Subcutaneous adipose tissue (tissue), 4 donors: Measurements from ENCODE around the gene TBCK. TPM values are rescaled to one million over a fixed set of nuclear protein-coding genes. Genes with fewer than 3 reads are reported as not detected.

Source experiments
- total RNA-seq, 4 donors: library from RNA; depleted of rRNA; stranded (reverse); fragments of >200 nt; gene quantifications; one replicate each; pipeline ENCODE4 v1.1.0, GENCODE V29; 2016
- TF ChIP-seq, protein P1 (sequence below): fragments of 450-650 bp; IDR thresholded peaks from one replicate; pipeline ENCODE4 v1.5.1; 2016; ENCODE audit warnings: low read depth, mild to moderate bottlenecking, control low read depth, antibody characterized with exemption, moderate library complexity

Gene TBCK
- total RNA-seq, 4 donors from 2014 or later = 32.2 to 59.2 (median 48.9) TPM

DNA sequence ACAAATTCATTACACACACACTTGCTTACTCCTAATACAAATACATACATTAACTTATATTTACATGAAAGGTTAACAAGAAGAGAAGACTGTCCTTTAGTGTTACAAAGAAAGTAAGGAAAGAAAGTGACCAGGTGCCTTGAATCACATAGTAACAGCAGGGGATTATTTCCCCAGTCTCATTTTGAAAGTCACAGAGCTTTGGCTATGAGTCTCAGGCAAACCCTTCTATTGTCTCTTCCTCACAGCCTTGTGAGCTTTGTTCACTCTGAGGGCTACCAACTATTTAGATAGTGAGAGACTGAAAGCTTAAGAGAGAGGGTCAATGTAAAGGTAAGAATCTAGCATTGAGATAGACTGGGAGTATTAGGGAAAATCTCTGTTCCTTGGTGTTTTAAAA, 259.1 kb downstream of the TBCK start:
- TF ChIP-seq, protein P1, sequence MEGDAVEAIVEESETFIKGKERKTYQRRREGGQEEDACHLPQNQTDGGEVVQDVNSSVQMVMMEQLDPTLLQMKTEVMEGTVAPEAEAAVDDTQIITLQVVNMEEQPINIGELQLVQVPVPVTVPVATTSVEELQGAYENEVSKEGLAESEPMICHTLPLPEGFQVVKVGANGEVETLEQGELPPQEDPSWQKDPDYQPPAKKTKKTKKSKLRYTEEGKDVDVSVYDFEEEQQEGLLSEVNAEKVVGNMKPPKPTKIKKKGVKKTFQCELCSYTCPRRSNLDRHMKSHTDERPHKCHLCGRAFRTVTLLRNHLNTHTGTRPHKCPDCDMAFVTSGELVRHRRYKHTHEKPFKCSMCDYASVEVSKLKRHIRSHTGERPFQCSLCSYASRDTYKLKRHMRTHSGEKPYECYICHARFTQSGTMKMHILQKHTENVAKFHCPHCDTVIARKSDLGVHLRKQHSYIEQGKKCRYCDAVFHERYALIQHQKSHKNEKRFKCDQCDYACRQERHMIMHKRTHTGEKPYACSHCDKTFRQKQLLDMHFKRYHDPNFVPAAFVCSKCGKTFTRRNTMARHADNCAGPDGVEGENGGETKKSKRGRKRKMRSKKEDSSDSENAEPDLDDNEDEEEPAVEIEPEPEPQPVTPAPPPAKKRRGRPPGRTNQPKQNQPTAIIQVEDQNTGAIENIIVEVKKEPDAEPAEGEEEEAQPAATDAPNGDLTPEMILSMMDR = no peak

DNA sequence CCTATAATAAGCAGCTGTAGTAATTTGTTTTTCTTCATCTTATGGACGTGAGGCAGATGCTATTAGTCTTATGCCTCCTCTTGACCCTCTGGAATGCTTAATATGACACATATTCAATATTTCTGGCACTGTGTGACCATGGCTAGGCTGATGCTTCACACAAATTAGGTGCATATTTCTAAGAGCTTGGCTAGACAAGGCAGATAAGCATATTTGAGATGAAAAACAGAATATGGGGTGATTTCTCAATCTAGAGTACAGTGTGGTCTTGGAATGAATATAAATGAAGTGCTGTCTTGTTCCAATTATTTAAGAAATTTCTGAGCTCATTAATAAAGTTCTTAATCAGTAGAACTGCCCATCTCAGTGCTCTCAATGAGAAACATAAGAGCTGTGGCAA, 264.5 kb downstream of the TBCK start:
- TF ChIP-seq, protein P1 = no peak

DNA sequence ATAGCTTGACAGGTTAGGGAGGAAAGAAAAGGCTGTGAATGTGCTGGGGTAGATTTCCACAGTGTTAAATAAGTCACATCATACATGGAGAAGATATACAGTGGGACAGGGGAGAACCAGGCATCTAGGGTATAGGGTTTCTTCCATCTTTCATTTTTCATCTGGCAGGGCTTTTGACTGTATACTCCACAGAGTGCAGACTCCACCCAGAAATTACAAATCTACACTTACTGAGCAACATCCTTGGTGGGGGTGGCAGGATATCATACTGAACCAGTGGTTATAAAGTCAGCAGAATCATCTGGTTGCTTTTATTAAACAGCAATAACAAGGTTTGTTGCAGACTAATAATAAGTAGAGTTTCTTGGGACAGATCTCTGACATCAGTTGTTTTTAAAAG, 266.5 kb downstream of the TBCK start:
- TF ChIP-seq, protein P1 = no peak

DNA sequence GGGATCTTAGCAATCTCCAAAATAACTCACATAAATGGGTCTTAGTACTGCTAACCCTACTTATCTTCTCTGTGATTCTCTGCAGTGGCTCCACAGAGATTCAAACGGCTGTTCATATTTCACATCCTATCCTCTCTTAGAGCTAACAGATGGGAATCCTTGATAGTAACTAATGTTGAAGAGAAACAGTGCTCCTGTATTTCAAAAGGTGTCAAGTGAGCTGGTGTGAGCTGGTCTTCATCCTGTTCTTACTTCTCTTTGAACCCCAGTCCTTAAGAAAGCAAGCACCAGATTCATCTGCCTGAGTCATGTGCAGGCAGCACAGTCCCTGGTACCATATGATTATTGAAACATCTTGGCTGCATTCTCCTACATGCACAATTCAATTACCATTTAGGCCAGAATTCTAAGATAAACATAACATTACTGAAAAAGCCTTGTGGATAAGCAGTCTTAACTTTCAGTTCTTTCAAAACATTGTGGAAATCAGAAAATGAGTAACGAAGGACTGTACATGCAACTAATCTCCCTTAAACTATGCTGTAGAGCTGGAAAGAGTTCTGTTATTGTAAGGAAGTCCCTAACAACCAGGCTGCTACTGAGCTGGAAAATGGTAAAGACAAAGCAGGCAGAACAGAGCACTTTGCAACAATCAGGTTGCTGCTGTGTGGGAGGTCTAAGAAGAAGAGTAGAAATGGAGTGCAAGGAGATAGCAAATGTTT, 267.6 kb downstream of the TBCK start:
- TF ChIP-seq, protein P1 = no peak

DNA sequence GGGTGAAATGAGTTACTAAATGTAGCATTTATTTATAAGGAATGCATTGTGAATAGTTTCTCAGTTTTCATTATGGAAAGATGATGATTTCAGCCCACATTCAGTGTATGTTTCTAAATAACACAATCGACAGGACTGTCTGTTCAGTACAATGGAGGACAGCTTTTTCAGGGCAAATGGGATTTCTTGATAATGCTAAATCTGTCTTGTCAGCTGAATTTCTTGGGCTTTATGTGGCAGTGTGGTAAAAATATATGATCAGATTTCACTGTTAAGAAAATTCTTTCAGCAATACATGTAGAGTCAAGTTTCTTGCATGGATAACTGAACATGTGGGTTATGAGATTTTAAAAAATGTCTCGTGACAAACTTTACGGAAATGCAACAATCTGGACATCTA, 269.9 kb downstream of the TBCK start:
- TF ChIP-seq, protein P1 = no peak

DNA sequence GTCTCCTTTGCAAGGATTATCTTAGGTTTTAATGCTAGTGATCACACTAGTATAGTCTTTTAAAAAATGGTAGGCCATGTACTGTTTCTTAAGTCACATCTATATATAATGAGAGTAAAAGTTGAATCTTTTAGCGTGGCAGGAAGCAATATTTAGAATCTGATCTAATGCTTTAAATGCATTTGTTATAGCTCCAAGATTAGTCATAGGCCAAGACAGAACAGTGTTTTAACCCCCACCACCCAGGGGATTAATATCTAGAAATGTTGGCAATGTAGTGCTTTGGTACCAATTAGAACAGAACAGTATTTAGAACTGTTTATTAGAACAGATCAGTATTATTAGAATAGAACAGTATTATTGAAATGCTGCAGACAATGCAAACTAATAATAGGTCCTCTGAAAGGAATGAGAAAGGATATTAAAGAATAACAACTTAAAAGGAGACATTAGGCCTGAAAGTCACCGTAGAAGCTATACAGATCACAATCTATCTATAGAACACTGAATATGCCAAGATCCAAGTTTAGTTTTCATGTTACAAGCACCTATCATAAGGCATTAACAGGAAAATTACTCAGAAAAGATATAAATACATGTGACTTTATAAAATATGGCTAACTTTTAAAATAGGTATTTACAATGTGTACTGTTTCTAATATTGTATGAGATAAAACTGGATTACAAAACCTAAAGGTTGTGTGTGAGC, 274.6 kb downstream of the TBCK start:
- TF ChIP-seq, protein P1 = no peak

DNA sequence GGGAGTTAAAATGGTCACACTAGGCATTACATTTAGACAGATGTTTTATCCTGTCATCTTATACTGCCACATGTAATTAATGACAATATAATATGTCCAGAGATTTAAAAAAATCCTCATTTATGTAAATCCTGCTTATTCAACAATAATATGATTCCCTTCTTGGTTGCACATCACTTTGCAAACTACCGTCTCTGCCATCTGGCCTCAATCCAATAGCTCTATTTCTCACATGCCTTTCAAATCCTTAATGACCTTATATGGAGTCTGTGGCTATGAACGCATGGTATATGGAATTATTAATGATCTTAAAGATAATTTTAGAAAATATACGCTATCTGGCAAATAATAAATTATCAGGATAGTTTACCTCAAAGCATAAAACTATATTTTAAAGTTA, 276.2 kb downstream of the TBCK start:
- TF ChIP-seq, protein P1 = no peak
